PC-3 (cell line): ENCODE results near the gene TGFB1. TPM values are rescaled to one million over a fixed set of nuclear protein-coding genes. Genes with fewer than 3 reads are reported as not detected.

Experiments used
- ATAC-seq: fragments of 200-7000 bp; cut with Tn5 transposase; 2 replicates; pipeline ENCODE4 v1.9.1; 2020; ENCODE audit warnings: mild to moderate bottlenecking, moderate library complexity
- BruUV-seq: library from RNA; stranded (reverse); fragments of 400-500 nt; replicated peaks from 2 replicates; lab custom pipeline; 2021; lab: Mats Ljungman, UMichigan
- CTCF ChIA-PET: fragments of 300-600 bp; sonication (Branson Sonifier 250); formaldehyde crosslinking; loops from one replicate; lab custom pipeline; 2022; ENCODE audit warnings: antibody characterized with exemption; lab: Charles Lee
- POLR2A ChIA-PET: fragments of 300-600 bp; sonication (Branson Sonifier 250); formaldehyde crosslinking; loops from one replicate; lab custom pipeline; 2022; ENCODE audit warnings: antibody characterized with exemption; ENCODE audit not compliant: unreplicated experiment; lab: Charles Lee
- DNase-seq: peaks from one replicate; pipeline ENCODE4 v3.0.0-alpha.2; 2015
- H2AFZ ChIP-seq: fragments of 300-600 bp; sonication (generic); 2 replicates; pipeline ENCODE4 v1.6.0; 2016; ENCODE audit warnings: antibody characterized with exemption, low read length
- H3F3A ChIP-seq: fragments of 300-600 bp; sonication (generic); one replicate; pipeline ENCODE4 v1.6.0; 2017; ENCODE audit warnings: antibody characterized with exemption, low read length, control low read depth, mild to moderate bottlenecking; ENCODE audit not compliant: unreplicated experiment
- H3K27ac ChIP-seq: fragments of 300-600 bp; sonication (generic); 2 replicates; pipeline ENCODE4 v1.5.1; 2016; ENCODE audit warnings: mild to moderate bottlenecking, low read length
- H3K27me3 ChIP-seq: fragments of 300-600 bp; sonication (generic); 2 replicates; pipeline ENCODE4 v1.6.1; 2016; ENCODE audit warnings: low read length, mixed read lengths
- H3K36me3 ChIP-seq: fragments of 300-600 bp; sonication (generic); 2 replicates; pipeline ENCODE4 v1.6.1; 2016; ENCODE audit warnings: low read depth, mixed run types, low read length, mixed read lengths
- H3K4me1 ChIP-seq: fragments of 300-600 bp; sonication (generic); 2 replicates; pipeline ENCODE4 v1.5.1; 2016; ENCODE audit warnings: low read length; ENCODE audit not compliant: insufficient read depth
- H3K4me2 ChIP-seq: fragments of 300-600 bp; sonication (generic); 2 replicates; pipeline ENCODE4 v1.6.0; 2016; ENCODE audit warnings: low read length
- H3K4me3 ChIP-seq: fragments of 300-600 bp; sonication (generic); 2 replicates; pipeline ENCODE4 v1.5.1; 2016; ENCODE audit warnings: mild to moderate bottlenecking, low read length, mixed read lengths
- H3K79me2 ChIP-seq: fragments of 300-600 bp; sonication (generic); 2 replicates; pipeline ENCODE4 v1.6.1; 2017; ENCODE audit warnings: low read length, mixed read lengths
- H3K9ac ChIP-seq: fragments of 300-600 bp; sonication (generic); 2 replicates; pipeline ENCODE4 v1.6.0; 2016; ENCODE audit warnings: mild to moderate bottlenecking, low read length
- H3K9me2 ChIP-seq: fragments of 300-600 bp; sonication (generic); replicated peaks from 2 replicates; pipeline ENCODE4 v1.6.1; 2016; ENCODE audit warnings: mixed run types, low read length, mixed read lengths
- H3K9me3 ChIP-seq: fragments of 300-600 bp; sonication (generic); 2 replicates; pipeline ENCODE4 v1.6.1; 2016; ENCODE audit warnings: low read length, mixed read lengths
- H4K20me1 ChIP-seq: fragments of 300-600 bp; sonication (generic); 2 replicates; pipeline ENCODE4 v1.6.1; 2016; ENCODE audit warnings: low read length, mixed read lengths
- EZH2 ChIP-seq: fragments of 300-600 bp; sonication (generic); IDR thresholded peaks from one replicate; pipeline ENCODE4 v1.6.1; 2017; ENCODE audit warnings: antibody characterized with exemption, mild to moderate bottlenecking, low read length; ENCODE audit not compliant: unreplicated experiment
- EZH2phosphoT487 ChIP-seq: fragments of 300-600 bp; sonication (generic); IDR thresholded peaks from 2 replicates; pipeline ENCODE4 v1.6.1; 2018; ENCODE audit warnings: mild to moderate bottlenecking, antibody characterized with exemption, low read length, borderline replicate concordance
- intact Hi-C: fragments of 100-400 bp; cut with micrococcal nuclease; formaldehyde crosslinking; loops from 2 replicates; pipeline ENCODE4 v1.9.0; 2023
- total RNA-seq: library from RNA; depleted of rRNA; stranded (reverse); fragments of >200 nt; gene quantifications from 2 replicates; pipeline ENCODE4 v1.2.3, GENCODE V29; 2014
- TF ChIP-seq, protein P1 (sequence below): fragments of 300-600 bp; sonication (generic); conservative IDR thresholded peaks from 2 replicates; pipeline ENCODE4 v1.5.1; 2017; ENCODE audit warnings: antibody characterized with exemption, low read depth, mild to moderate bottlenecking, low read length

The TGFB1 gene
- total RNA-seq, 1 experiment from 2014 or later, result 16.4 TPM

- no peak for DNase-seq
- no peak for ATAC-seq
- Histone ChIP-seq H3K27ac (no peak overlapping the region), H3K4me2 (no peak overlapping the region), H3K36me3 (no peaks in the 10 kb centered on the region), H3K79me2 (peaks cover 31% of the 10 kb centered on the region), H3F3A (no peaks in the 10 kb centered on the region), H3K27me3 (no peaks in the 10 kb centered on the region), H3K4me1 (0 out of 2 replicates have a peak, but pooled peaks cover 4% of the 10 kb centered on the region), H3K4me3 (no peak overlapping the region), H3K9ac (no peak overlapping the region), H3K9me2 (no peaks in the 10 kb centered on the region), H2AFZ (no peak overlapping the region), H3K9me3 (no peaks in the 10 kb centered on the region), H4K20me1 (no peaks in the 10 kb centered on the region)
- ChIA-PET CTCF (interaction anchor here (0.6 kb wide), 1 partner anchor 30 kb away, joined by 14 read pairs; no protein-coding TSS in a partner anchor), POLR2A (no interaction called here)
- intact Hi-C loops, result no loop called here
- no peak for TF ChIP-seq EZH2phosphoT487
- TF ChIP-seq, protein P1, sequence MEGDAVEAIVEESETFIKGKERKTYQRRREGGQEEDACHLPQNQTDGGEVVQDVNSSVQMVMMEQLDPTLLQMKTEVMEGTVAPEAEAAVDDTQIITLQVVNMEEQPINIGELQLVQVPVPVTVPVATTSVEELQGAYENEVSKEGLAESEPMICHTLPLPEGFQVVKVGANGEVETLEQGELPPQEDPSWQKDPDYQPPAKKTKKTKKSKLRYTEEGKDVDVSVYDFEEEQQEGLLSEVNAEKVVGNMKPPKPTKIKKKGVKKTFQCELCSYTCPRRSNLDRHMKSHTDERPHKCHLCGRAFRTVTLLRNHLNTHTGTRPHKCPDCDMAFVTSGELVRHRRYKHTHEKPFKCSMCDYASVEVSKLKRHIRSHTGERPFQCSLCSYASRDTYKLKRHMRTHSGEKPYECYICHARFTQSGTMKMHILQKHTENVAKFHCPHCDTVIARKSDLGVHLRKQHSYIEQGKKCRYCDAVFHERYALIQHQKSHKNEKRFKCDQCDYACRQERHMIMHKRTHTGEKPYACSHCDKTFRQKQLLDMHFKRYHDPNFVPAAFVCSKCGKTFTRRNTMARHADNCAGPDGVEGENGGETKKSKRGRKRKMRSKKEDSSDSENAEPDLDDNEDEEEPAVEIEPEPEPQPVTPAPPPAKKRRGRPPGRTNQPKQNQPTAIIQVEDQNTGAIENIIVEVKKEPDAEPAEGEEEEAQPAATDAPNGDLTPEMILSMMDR, result no peak
- TF ChIP-seq EZH2, result no peak
- no TSS peak for BruUV-seq
These were observed 1.3 kb upstream of the TGFB1 start for GRCh38 chr19:41355035-41355434.

- Histone ChIP-seq H2AFZ (no peak overlapping the region), H3K9me3 (no peaks in the 10 kb centered on the region), H3K4me3 (peak overlapping the region; percentile 86), H3K79me2 (peaks cover 36% of the 10 kb centered on the region), H3K4me2 (peak overlapping the region; percentile 94), H3K4me1 (0 out of 2 replicates have a peak, but pooled peaks cover 4% of the 10 kb centered on the region), H3K36me3 (no peaks in the 10 kb centered on the region), H3K9ac (no peak overlapping the region), H3K27ac (no peak overlapping the region), H3K9me2 (no peaks in the 10 kb centered on the region), H4K20me1 (no peaks in the 10 kb centered on the region), H3F3A (no peaks in the 10 kb centered on the region), H3K27me3 (no peaks in the 10 kb centered on the region)
- DNase-seq (no peak), ATAC-seq (no peak)
- intact Hi-C loops, result no loop called here
- ChIA-PET CTCF (no interaction called here), POLR2A (no interaction called here)
- TF ChIP-seq EZH2, result no peak
- TF ChIP-seq, protein P1, result no peak
- no peak for TF ChIP-seq EZH2phosphoT487
- BruUV-seq, result no TSS peak
These were observed 726 bp upstream of the TGFB1 start for GRCh38 chr19:41354343-41354953.
